IMR-90 (cell line): ENCODE data around the gene CWH43.

Experiments used
- CHD1 ChIP-seq: IDR thresholded peaks from 2 replicates; pipeline ENCODE4 v1.6.1; 2012; ENCODE audit warnings: low read depth, low read length, improper control_type of control experiment
- CTCF ChIP-seq: conservative IDR thresholded peaks from 2 replicates; pipeline ENCODE4 v1.5.1; 2012; ENCODE audit warnings: mild to moderate bottlenecking, low read depth, low read length, improper control_type of control experiment
- ELK1 ChIP-seq: fragments of 150-350 bp; IDR thresholded peaks from 2 replicates; pipeline ENCODE4 v1.6.1; 2016; ENCODE audit warnings: low read depth, mild to moderate bottlenecking, low read length, moderate library complexity, borderline replicate concordance
- FOS ChIP-seq: fragments of 150-350 bp; IDR thresholded peaks from 2 replicates; pipeline ENCODE4 v1.6.1; 2016; ENCODE audit warnings: low read depth, low read length
- MAZ ChIP-seq: IDR thresholded peaks from 2 replicates; pipeline ENCODE4 v1.6.1; 2012; ENCODE audit warnings: low read depth, mild to moderate bottlenecking, low read length, improper control_type of control experiment, moderate library complexity, borderline replicate concordance
- POLR2A ChIP-seq: IDR thresholded peaks from 2 replicates; pipeline ENCODE4 v1.6.1; 2012; ENCODE audit warnings: mild to moderate bottlenecking, low read depth, low read length
- RAD21 ChIP-seq: IDR thresholded peaks from 2 replicates; pipeline ENCODE4 v1.6.1; 2012; ENCODE audit warnings: low read length, improper control_type of control experiment
- RFX5 ChIP-seq: IDR thresholded peaks from 2 replicates; pipeline ENCODE4 v1.8.0; 2012; ENCODE audit warnings: low read depth, mild to moderate bottlenecking, low read length, moderate library complexity
- SMC3 ChIP-seq: fragments of 150-350 bp; IDR thresholded peaks from 2 replicates; pipeline ENCODE4 v1.6.1; 2016; ENCODE audit warnings: low read depth, mild to moderate bottlenecking, antibody characterized with exemption, low read length, moderate library complexity
- USF2 ChIP-seq: fragments of 150-350 bp; IDR thresholded peaks from 2 replicates; pipeline ENCODE4 v1.6.1; 2017; ENCODE audit warnings: mild to moderate bottlenecking, antibody characterized with exemption, low read length, low read depth

- TF ChIP-seq POLR2A, result no peak
- TF ChIP-seq CTCF, result no peak
- TF ChIP-seq RAD21, result no peak
- TF ChIP-seq ELK1, result no peak
- no peak for TF ChIP-seq USF2
- TF ChIP-seq SMC3, result no peak
- TF ChIP-seq FOS, result no peak
- TF ChIP-seq CHD1, result no peak
- no peak for TF ChIP-seq MAZ
- TF ChIP-seq RFX5, result no peak
Measured at GRCh38 chr4:48967101-48967500, 19.0 kb upstream of the CWH43 start.
